GM21360 (cell line): ENCODE results near the gene SPATA16.
"Not testable (repeated sequence)": the region's sequence is repeated elsewhere in the genome, so short reads cannot be mapped to it uniquely, and the experiment has no call there.

ENCODE experiments used
- ATAC-seq: cut with Tn5 transposase; IDR thresholded peaks from one replicate; pipeline ENCODE4 v1.9.1; 2021; ENCODE audit warnings: mild to moderate bottlenecking, moderate library complexity; ENCODE audit not compliant: unreplicated experiment

Gene SPATA16

GRCh38 chr3:172960626-172961182 lies 180.3 kb downstream of the SPATA16 start:
- not testable (repeated sequence) for ATAC-seq

- no peak for ATAC-seq
Measured at GRCh38 chr3:172958565-172958964, 182.5 kb downstream of the SPATA16 start.

- no peak for ATAC-seq
Measured at GRCh38 chr3:172953571-172953970, 187.5 kb downstream of the SPATA16 start.

GRCh38 chr3:172951511-172951910 lies 189.5 kb downstream of the SPATA16 start:
- no peak for ATAC-seq

GRCh38 chr3:172946061-172946460 lies 195.0 kb downstream of the SPATA16 start:
- no peak for ATAC-seq

GRCh38 chr3:172939651-172940293 lies 201.3 kb downstream of the SPATA16 start:
- ATAC-seq, result no peak

GRCh38 chr3:172938788-172939187 lies 202.2 kb downstream of the SPATA16 start:
- no peak for ATAC-seq

GRCh38 chr3:172931746-172932285 lies 209.2 kb downstream of the SPATA16 start:
- ATAC-seq, result no peak

- no peak for ATAC-seq
Measured at GRCh38 chr3:172929451-172929850, 211.6 kb downstream of the SPATA16 start.

GRCh38 chr3:172924546-172924945 lies 216.5 kb downstream of the SPATA16 start:
- ATAC-seq, result no peak

GRCh38 chr3:172919297-172919683 lies 221.7 kb downstream of the SPATA16 start:
- no peak for ATAC-seq

- ATAC-seq, result no peak
Measured at GRCh38 chr3:172918568-172919296, 222.3 kb downstream of the SPATA16 start.

- no peak for ATAC-seq
Measured at GRCh38 chr3:172918165-172918564, 222.9 kb downstream of the SPATA16 start.

GRCh38 chr3:172915911-172916514 lies 225.0 kb downstream of the SPATA16 start:
- ATAC-seq, result no peak

- no peak for ATAC-seq
Measured at GRCh38 chr3:172914854-172915253, 226.2 kb downstream of the SPATA16 start.

- no peak for ATAC-seq
Measured at GRCh38 chr3:172913911-172914655, 227.0 kb downstream of the SPATA16 start.

GRCh38 chr3:172911142-172911541 lies 229.9 kb downstream of the SPATA16 start:
- ATAC-seq, result no peak

GRCh38 chr3:172908771-172909270 lies 232.2 kb downstream of the SPATA16 start:
- ATAC-seq, result no peak

- ATAC-seq, result no peak
Measured at GRCh38 chr3:172905451-172905850, 235.6 kb downstream of the SPATA16 start.

GRCh38 chr3:172904711-172905373 lies 236.2 kb downstream of the SPATA16 start:
- ATAC-seq, result no peak
